Activated CD4-positive, alpha-beta T cell treated with anti-CD3 and anti-CD28 coated beads, Interleukin-2, Interleukin-4, amounts not matched to agents 100 ng/mL and 50 ng/mL, durations not matched to agents 16 hours and 8 hours (primary cell): ENCODE results near the gene ARHGAP28.

Experiments
- DNase-seq: peaks from one replicate; pipeline ENCODE4 v3.0.0-alpha.2; 2020; ENCODE audit warnings: low spot score

ARHGAP28 gene

GRCh38 chr18:6732952-6733351 is 3.4 kb downstream of the ARHGAP28 start:
- DNase-seq = no peak

DNA sequence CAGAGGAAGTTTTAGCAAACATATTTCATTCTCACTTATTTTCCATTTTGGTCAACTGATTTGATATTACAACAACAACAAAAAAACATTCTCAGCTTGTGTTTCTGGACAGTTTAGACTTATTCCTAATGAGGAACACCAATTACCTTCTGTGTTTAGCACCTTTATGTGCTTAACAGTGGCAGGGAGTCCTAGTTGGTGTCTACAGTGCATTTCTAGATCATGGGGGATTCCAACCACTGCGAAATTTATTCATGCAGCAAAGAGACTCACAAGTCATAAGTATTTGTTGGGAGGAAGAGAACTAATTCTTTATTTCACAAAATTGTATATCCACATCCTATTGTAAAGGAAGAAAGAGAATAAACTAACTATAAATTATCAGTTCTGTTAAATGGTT is 4.2 kb downstream of the ARHGAP28 start:
- DNase-seq = no peak

DNA sequence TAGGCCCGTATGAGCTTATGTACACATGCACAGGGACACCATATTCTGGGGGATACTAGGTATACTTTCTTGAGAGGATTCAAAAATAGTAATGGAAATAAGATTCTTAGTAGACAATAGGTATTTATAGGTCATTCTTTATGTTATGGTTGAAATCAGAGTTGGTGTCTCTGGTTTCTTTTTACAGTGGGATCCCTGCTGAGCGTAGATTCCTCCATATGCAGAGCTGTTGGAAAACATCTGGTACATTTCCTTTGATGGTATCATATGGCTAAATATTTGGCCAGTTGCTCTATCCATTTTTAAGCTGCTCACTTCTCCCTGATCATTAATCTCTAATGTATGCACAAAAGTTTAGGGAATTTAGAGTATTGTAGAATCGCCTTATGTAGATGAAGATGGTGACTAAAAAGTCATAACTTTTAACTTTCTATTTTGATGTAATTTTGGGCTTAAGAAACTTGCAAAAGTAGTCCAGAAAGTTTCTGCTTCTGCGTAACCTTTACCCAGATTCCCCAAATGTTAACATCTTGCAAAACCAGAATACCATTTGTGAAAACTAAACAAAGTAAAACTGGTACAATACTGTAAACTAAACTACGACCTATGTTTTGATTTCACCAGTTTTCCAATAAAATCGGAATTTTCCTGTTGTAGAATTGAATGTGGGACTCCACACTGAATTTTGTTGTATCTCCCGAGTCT is 5.4 kb downstream of the ARHGAP28 start:
- no peak for DNase-seq

DNA sequence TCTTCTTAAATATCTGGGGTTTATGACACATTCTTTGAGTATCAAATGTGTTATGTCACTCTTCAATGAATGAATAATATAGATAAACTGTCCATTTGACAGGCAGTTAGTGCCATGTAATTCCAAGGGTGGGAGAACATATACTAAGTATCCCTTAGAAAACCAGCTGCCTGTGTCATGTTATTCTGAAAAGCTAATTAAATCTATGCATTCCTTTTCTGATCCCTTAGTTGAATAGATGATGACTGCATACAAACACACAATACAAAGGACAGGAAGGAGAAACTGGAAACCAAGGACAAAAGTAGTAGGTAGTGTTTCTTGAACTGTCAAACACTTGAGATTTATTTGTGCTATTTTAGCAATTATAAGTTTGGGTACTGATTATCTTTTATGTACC is 8.3 kb downstream of the ARHGAP28 start:
- DNase-seq = no peak

DNA sequence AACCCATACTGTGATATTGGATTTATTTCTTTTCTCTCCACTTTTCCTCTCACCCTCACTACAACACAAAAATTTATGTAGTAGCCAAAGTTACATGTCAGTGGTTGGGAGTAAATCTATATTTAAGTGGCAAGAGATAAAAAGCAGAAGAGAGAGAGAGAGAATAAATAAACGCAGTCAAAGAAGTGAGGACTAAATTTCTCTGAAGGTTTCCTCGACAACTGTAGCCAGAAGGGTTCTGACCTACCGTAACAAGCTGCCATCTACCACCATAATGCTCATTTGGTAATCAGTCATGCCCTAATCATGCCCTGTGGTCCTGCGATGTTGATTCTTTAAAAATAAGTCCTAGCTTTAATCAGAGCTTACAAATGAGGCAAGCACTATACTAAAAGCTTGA is 9.1 kb downstream of the ARHGAP28 start:
- no peak for DNase-seq

DNA sequence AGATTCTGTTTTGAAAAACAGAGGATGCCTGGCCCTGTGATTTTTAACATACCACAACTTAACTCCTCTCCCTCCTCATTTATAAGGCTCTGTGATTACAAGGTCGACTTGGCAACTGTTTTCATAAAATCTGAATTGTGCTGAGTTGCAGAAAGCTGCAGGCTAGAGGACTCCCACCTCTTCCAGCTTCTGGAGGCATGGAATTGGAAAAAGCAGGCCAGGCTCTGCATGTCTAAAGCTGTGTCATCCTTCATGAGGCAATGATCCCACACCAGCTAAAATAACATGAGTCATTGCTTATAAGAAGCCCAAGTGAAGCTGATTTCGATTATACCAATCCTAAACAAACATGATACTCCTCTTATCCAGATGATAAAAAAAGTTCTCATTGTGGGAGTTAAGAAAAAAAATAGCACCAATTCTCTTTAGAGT is 11.7 kb downstream of the ARHGAP28 start:
- no peak for DNase-seq

GRCh38 chr18:6741786-6742185 is 12.3 kb downstream of the ARHGAP28 start:
- no peak for DNase-seq

GRCh38 chr18:6743999-6744398 is 14.5 kb downstream of the ARHGAP28 start:
- DNase-seq = no peak

GRCh38 chr18:6744816-6745455 is 15.4 kb downstream of the ARHGAP28 start:
- no peak for DNase-seq

DNA sequence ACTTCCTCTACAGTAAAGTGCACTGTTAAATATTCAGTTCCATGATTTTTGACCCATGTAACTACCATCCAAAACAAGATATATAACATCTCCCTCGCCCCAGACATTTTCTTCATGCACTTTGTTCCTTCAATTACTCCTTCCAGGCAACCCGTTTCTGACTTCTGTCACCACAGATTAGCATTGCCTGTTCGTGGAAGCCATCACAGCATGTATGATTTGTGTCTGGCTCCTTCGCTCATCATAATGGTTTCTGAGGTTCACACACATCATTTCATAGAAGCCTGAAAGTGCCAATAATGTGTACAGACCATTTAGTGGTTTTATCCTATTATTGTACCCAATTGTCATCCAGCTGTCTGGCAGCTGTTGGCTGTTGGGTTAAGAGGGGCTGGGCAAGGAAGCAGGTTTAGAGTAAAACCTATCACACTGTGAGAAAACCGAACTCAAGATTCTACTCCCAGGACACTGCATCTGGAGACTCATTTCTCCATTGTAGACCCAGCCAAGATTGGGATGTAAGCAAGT is 16.1 kb downstream of the ARHGAP28 start:
- no peak for DNase-seq

- DNase-seq = no peak
These were observed 17.0 kb downstream of the ARHGAP28 start for GRCh38 chr18:6746386-6746960.

- no peak for DNase-seq
These were observed 18.1 kb downstream of the ARHGAP28 start for GRCh38 chr18:6747646-6748045.

GRCh38 chr18:6748241-6748640 is 18.7 kb downstream of the ARHGAP28 start:
- no peak for DNase-seq

GRCh38 chr18:6750411-6750810 is 20.9 kb downstream of the ARHGAP28 start:
- DNase-seq = no peak

GRCh38 chr18:6751222-6751621 is 21.7 kb downstream of the ARHGAP28 start:
- DNase-seq = no peak

DNA sequence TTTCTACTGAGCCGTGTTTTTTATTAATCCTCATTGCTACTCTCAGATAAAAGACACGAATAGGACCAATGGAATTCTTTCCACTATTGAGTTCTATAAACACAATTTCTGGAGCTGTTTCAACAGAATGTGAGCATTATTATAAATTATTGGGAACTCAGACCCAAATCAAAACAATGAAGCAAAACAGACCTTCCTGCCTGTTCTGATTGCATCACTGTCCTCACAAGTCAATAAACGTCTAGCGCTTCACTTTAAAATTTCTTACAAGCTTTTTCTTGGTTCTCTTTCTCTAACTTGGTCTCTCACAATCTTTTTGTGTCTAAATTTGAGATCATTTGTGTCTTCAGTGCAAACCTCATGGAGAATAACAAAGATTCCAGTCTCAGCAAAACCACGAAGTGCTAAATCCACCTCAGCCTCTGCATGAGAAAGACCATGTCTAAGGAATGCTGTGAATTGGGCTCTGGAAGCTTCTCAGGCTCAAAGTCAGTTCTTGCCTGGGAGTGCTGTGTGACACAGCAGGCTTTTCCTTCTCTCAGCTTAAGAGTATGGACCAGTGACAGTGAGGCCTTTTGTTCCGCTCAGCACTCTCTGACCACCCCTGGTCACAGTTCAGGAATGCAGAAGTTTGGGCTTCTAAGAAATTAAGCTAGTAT is 22.8 kb downstream of the ARHGAP28 start:
- DNase-seq = no peak

GRCh38 chr18:6755107-6755506 is 25.6 kb downstream of the ARHGAP28 start:
- DNase-seq = no peak

DNA sequence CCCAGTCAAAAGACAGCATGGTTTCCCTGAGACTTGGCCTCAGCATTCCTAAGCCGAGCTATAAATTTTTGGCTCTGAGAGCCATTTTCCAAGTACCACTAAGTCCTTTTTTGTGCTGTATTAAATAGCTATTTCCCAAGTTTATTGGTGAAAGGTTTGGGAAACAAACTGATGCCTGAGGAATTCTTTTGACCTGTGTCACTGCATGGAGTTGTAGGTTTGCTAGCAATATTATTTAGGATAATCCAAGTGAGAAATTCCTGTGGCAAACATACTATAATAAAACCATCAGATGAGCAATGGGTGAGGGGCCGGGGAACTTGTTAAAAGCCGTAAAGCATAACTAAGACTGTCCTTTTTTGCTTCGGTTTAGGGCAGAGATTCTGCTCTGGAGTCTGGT is 28.4 kb downstream of the ARHGAP28 start:
- DNase-seq = no peak

- DNase-seq = no peak
These were observed 30.1 kb downstream of the ARHGAP28 start for GRCh38 chr18:6759579-6759978.

GRCh38 chr18:6763524-6763923 is 34.0 kb downstream of the ARHGAP28 start:
- DNase-seq = no peak

- DNase-seq = no peak
These were observed 34.9 kb downstream of the ARHGAP28 start for GRCh38 chr18:6764382-6764781.

- DNase-seq = no peak
These were observed 44.3 kb downstream of the ARHGAP28 start for GRCh38 chr18:6773777-6774176.

DNA sequence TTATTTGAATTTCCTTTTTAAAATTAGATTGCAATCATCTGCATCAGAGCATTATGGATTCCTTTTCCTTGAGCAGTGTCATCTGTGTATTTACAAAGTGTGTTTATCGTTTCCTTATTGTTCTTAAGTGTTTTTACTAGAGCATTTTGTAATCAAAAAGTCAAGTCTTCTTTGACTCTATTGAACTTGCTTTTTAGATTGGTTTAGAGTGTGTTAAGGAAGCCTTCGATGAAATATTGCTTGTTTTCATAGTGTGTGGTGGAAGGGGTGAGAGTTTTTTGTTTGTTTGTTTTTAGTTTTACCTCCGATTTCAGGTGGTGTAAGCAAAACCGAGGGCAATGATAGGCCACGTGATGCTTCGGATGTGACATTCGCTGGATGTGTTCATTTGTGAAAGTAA is 45.7 kb downstream of the ARHGAP28 start:
- no peak for DNase-seq
